NT2/D1 (cell line): ENCODE measurements around the gene KLHL3.

Source experiments
- DNase-seq: peaks from one replicate; pipeline ENCODE4 v3.0.0-alpha.2; 2011; ENCODE audit warnings: low read depth, low spot score
- H3K27me3 ChIP-seq: 2 replicates; pipeline ENCODE4 v1.6.0; 2011; ENCODE audit warnings: mild to moderate bottlenecking; ENCODE audit not compliant: insufficient read length, insufficient read depth
- H3K36me3 ChIP-seq: 2 replicates; pipeline ENCODE4 v1.6.1; 2011; ENCODE audit warnings: mild to moderate bottlenecking, low read length, mixed read lengths; ENCODE audit not compliant: insufficient read depth, insufficient read length
- H3K4me1 ChIP-seq: 2 replicates; pipeline ENCODE4 v1.5.1; 2011; ENCODE audit not compliant: insufficient read depth, insufficient read length
- H3K4me3 ChIP-seq: 2 replicates; pipeline ENCODE4 v1.5.1; 2011; ENCODE audit warnings: low read depth; ENCODE audit not compliant: insufficient read length
- H3K9ac ChIP-seq: 2 replicates; pipeline ENCODE4 v1.6.0; 2011; ENCODE audit warnings: low read depth; ENCODE audit not compliant: insufficient read length
- H3K9me3 ChIP-seq: 2 replicates; pipeline ENCODE4 v1.5.1; 2011; ENCODE audit warnings: mild to moderate bottlenecking, low read length; ENCODE audit not compliant: insufficient read depth
- SUZ12 ChIP-seq: IDR thresholded peaks from 2 replicates; pipeline ENCODE4 v1.6.1; 2011; ENCODE audit not compliant: insufficient read length, insufficient read depth; ENCODE audit errors: extremely low read depth
- YY1 ChIP-seq: IDR thresholded peaks from 2 replicates; pipeline ENCODE4 v1.6.1; 2011; ENCODE audit not compliant: insufficient read length, insufficient read depth
- ZNF274 ChIP-seq: IDR thresholded peaks from 2 replicates; pipeline ENCODE4 v1.6.1; 2011; ENCODE audit warnings: mild to moderate bottlenecking, low read depth, low read length

The KLHL3 gene

DNA sequence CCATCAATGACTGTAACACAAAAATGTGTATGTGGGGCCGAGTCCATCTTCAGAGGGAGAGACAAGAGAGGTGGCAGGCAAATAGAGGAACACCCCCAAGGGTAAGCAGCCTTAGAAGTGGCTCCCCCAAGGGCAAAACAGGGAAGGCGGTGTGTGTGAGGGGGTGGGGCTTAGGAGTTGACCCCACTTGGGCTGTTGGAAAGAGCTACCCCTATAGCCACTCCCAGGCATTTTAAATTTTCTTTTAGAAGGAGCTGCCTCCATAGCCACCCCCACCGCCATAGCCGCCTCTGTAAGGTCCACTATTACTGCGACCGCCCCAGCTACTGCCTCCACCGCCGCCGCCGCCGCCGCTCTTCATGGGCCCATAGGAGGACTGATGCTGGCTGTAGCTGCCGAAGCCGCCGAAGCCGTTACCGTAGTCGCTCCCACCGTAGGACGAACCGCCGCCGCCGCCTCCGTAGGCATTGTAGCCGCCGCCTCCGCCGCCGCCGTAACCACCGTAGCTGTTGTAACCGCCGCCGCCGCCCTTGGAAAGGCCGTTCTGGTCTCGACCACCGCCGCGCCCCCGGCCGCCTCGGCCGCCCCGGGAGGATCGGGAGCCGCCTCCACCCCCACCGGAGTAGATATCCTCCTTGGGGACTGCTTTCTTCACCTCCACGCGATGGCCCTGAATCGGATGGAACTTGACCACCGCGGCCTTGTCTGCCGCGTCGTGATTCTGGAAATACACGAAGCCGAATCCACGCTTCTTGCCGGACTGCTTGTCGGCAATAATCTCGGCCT, 17.2 kb upstream of the KLHL3 start:
- no peak for TF ChIP-seq SUZ12
- Histone ChIP-seq H3K4me1 (no peaks in the 10 kb centered on the region), H3K36me3 (peaks cover 28% of the 10 kb centered on the region), H3K9me3 (no peaks in the 10 kb centered on the region), H3K4me3 (peak overlapping the region; percentile 90), H3K9ac (peak overlapping the region; percentile 99), H3K27me3 (no peaks in the 10 kb centered on the region)
- DNase-seq = no peak

DNA sequence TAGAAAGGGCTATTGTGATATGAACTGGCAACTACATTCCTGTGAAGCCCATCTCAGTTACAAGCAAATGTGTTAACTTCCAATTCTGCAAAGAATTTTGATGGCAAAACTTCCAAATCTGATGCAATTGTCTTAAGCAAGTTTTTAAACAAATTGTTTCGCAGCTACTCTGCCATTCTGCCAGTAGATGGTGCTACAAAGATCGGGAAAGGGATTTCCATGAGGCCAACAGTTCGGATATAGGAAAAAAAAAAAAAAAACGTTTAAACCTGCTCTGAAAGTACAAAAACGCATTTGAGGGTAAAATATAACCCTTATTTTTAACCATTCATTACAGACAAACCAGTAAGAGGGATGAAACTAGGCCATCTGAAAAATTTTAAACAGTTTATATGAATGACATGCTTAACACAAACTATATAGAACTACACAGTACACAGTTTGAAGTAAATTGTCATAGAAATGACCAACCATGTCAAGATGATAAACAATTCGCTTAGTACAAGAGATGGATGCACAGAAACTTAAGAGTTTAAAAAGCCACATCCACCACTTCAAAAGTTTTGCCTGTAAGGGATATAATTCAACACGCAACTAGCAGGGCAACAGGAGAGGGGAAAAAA, 16.1 kb upstream of the KLHL3 start:
- H3K9me3 ChIP-seq = no peaks in the 10 kb centered on the region
- DNase-seq = no peak
- TF ChIP-seq SUZ12 = no peak
- TF ChIP-seq YY1 = no peak
- no peak for TF ChIP-seq ZNF274
- H3K4me3 ChIP-seq = peak overlapping the region; percentile 90
- no peaks in the 10 kb centered on the region for H3K4me1 ChIP-seq
- peak overlapping the region; percentile 74 for H3K9ac ChIP-seq
- H3K36me3 ChIP-seq = peaks cover 28% of the 10 kb centered on the region
- no peaks in the 10 kb centered on the region for H3K27me3 ChIP-seq

- H3K36me3 ChIP-seq = peaks cover 28% of the 10 kb centered on the region
- no peaks in the 10 kb centered on the region for H3K4me1 ChIP-seq
- H3K9me3 ChIP-seq = no peaks in the 10 kb centered on the region
- DNase-seq = no peak
- no peaks in the 10 kb centered on the region for H3K27me3 ChIP-seq
- no peak overlapping the region for H3K9ac ChIP-seq
- no peak for TF ChIP-seq SUZ12
- no peak for TF ChIP-seq YY1
- no peak for TF ChIP-seq ZNF274
- H3K4me3 ChIP-seq = no peak overlapping the region
These were observed 14.5 kb upstream of the KLHL3 start for GRCh38 chr5:137750436-137750835.

DNA sequence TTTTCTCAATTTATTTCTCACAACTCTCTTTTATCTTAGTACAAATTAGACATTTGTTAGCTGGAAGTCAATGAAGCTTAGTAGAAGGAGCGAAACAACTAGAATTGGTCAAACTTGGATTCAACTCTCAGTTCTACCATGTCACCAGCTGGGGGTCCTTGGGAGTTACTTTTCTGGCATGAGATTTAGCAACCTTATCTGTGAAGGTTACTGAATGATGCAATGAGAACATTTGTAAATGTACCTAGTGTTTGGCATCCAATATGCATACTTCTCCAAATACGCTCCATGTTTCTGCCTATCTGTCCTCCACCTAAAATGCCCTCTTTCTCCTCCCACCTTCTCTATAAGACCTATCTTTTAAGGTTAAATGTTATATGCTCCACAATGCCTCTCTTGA, 12.0 kb upstream of the KLHL3 start:
- Histone ChIP-seq H3K9me3 (no peaks in the 10 kb centered on the region), H3K27me3 (no peaks in the 10 kb centered on the region), H3K4me3 (no peak overlapping the region), H3K9ac (no peak overlapping the region), H3K36me3 (peaks cover 18% of the 10 kb centered on the region), H3K4me1 (no peaks in the 10 kb centered on the region)
- no peak for DNase-seq
- TF ChIP-seq ZNF274 = no peak
- no peak for TF ChIP-seq YY1
- TF ChIP-seq SUZ12 = no peak

DNA sequence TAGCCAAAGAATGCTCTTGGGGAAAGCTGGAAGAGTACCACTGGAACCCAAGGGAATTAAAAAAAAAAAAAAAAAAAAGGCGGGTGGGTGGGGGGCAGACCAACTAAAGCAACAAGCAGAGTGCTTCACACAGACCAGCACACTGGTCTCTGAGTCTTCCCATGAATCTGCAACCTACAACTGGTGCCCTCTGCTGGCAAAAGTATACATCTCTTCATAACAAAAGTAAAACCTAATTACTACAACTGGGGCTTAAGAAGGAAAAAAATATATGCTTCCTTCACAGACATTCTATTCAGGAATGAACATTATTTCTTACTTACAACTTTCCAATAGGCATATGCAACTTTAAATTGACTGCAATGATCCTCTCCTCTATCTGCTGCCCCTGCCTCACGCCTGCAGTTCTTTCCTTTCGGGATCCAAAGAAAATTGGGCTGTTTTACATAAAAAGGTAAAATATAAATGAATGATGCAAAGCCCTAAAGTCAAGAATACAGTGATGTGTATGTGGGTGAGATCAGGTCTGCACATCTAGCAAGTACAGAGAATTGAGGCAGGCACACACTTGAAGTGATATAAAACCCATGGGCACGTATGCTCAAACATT, 7.2 kb upstream of the KLHL3 start:
- no peak overlapping the region for H3K9ac ChIP-seq
- no peaks in the 10 kb centered on the region for H3K4me1 ChIP-seq
- no peaks in the 10 kb centered on the region for H3K9me3 ChIP-seq
- no peaks in the 10 kb centered on the region for H3K27me3 ChIP-seq
- H3K4me3 ChIP-seq = no peak overlapping the region
- no peaks in the 10 kb centered on the region for H3K36me3 ChIP-seq
- TF ChIP-seq SUZ12 (no peak), ZNF274 (no peak), YY1 (no peak)
- DNase-seq = peak; percentile 46

GRCh38 chr5:137741718-137742117, 5.8 kb upstream of the KLHL3 start:
- DNase-seq = no peak
- H3K36me3 ChIP-seq = no peaks in the 10 kb centered on the region
- no peaks in the 10 kb centered on the region for H3K27me3 ChIP-seq
- no peaks in the 10 kb centered on the region for H3K9me3 ChIP-seq
- no peak overlapping the region for H3K4me3 ChIP-seq
- no peak overlapping the region for H3K9ac ChIP-seq
- TF ChIP-seq ZNF274 (no peak), SUZ12 (no peak), YY1 (no peak)
- H3K4me1 ChIP-seq = no peaks in the 10 kb centered on the region

GRCh38 chr5:137739737-137740136, 3.8 kb upstream of the KLHL3 start:
- Histone ChIP-seq H3K27me3 (no peaks in the 10 kb centered on the region), H3K9me3 (no peaks in the 10 kb centered on the region), H3K9ac (no peak overlapping the region), H3K4me3 (no peak overlapping the region), H3K36me3 (no peaks in the 10 kb centered on the region), H3K4me1 (no peaks in the 10 kb centered on the region)
- TF ChIP-seq SUZ12 (no peak), ZNF274 (no peak), YY1 (no peak)
- DNase-seq = no peak
